ENCODE data around the gene FGF19. TPM values are rescaled to one million over a fixed set of nuclear protein-coding genes. Genes with fewer than 3 reads are reported as not detected.

FGF19 gene
- total and polyA plus RNA-seq, 9 of the 15 experiments (the other 6 are each of a cell fraction or from before 2014, with no cell fraction given) = 0.11 TPM; not detected in 8

- TF ChIP-seq, protein P1, sequence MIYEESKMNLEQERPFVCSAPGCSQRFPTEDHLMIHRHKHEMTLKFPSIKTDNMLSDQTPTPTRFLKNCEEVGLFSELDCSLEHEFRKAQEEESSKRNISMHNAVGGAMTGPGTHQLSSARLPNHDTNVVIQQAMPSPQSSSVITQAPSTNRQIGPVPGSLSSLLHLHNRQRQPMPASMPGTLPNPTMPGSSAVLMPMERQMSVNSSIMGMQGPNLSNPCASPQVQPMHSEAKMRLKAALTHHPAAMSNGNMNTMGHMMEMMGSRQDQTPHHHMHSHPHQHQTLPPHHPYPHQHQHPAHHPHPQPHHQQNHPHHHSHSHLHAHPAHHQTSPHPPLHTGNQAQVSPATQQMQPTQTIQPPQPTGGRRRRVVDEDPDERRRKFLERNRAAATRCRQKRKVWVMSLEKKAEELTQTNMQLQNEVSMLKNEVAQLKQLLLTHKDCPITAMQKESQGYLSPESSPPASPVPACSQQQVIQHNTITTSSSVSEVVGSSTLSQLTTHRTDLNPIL (CRISPR knock-in tag; IDR thresholded peaks at IDR 0.05) = no peak
- peak; percentile 95 for TF ChIP-seq CEBPG (CRISPR knock-in tag; IDR thresholded peaks at IDR 0.05)
- peak; percentile 67 to 97 for TF ChIP-seq CEBPG (tag; conservative IDR thresholded peaks at IDR 0.05 in 1 of 2, IDR thresholded peaks at IDR 0.05 in 1 of 2)
- peak; percentile 87 for TF ChIP-seq EP300 (IDR thresholded peaks at IDR 0.05; ENCODE audit: low read length)
- peak; percentile 86 for TF ChIP-seq ATF3 (IDR thresholded peaks at IDR 0.05)
- TF ChIP-seq ATF3 (CRISPR knock-in tag; conservative IDR thresholded peaks at IDR 0.05) = no peak
- TF ChIP-seq FOXJ3 (CRISPR knock-in tag; IDR thresholded peaks at IDR 0.05) = no peak
- TF ChIP-seq CBFA2T2 (conservative IDR thresholded peaks at IDR 0.05) = no peak
- TF ChIP-seq TEAD1 (CRISPR knock-in tag; IDR thresholded peaks at IDR 0.05) = no peak
- TF ChIP-seq, protein P2, sequence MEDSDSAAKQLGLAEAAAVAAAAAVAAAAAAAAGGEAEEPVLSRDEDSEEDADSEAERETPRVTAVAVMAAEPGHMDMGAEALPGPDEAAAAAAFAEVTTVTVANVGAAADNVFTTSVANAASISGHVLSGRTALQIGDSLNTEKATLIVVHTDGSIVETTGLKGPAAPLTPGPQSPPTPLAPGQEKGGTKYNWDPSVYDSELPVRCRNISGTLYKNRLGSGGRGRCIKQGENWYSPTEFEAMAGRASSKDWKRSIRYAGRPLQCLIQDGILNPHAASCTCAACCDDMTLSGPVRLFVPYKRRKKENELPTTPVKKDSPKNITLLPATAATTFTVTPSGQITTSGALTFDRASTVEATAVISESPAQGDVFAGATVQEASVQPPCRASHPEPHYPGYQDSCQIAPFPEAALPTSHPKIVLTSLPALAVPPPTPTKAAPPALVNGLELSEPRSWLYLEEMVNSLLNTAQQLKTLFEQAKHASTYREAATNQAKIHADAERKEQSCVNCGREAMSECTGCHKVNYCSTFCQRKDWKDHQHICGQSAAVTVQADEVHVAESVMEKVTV (CRISPR knock-in tag; IDR thresholded peaks at IDR 0.05) = no peak
- TF ChIP-seq ZNF232 (CRISPR knock-in tag; IDR thresholded peaks at IDR 0.05) = no peak
- no peak for TF ChIP-seq DNMT1 (IDR thresholded peaks at IDR 0.05)
- no peak for TF ChIP-seq NFIX (CRISPR knock-in tag; IDR thresholded peaks at IDR 0.05; ENCODE audit: low read depth)
- no peak for TF ChIP-seq FOXO4 (CRISPR knock-in tag; IDR thresholded peaks at IDR 0.05)
- TF ChIP-seq YY1 (IDR thresholded peaks at IDR 0.05; ENCODE audit: borderline replicate concordance in 1 of 3, control insufficient read depth in 1 of 3, extremely low read depth in 1 of 3, insufficient read depth in 3 of 3, insufficient read length in 1 of 3, insufficient replicate concordance in 2 of 3, low read depth in 1 of 3, low read length in 2 of 3) = no peak
- TF ChIP-seq ZNF134 (CRISPR knock-in tag; conservative IDR thresholded peaks at IDR 0.05) = no peak
- no peak for TF ChIP-seq TFE3 (CRISPR knock-in tag; IDR thresholded peaks at IDR 0.05)
- peak; percentile 99 for TF ChIP-seq TRIM24 (IDR thresholded peaks at IDR 0.05)
- TF ChIP-seq ZNF239 (CRISPR knock-in tag; IDR thresholded peaks at IDR 0.05) = no peak
- TF ChIP-seq ZNF644 (tag; IDR thresholded peaks at IDR 0.05; ENCODE audit: low read depth) = no peak
- TF ChIP-seq POLR3G (IDR thresholded peaks at IDR 0.05; ENCODE audit: extremely low read depth, insufficient read length, insufficient replicate concordance) = no peak
- peak; percentile 23; the same call in 1 of the 2 replicates for TF ChIP-seq EP400 (IDR thresholded peaks at IDR 0.05)
- no peak for TF ChIP-seq STAT5A (IDR thresholded peaks at IDR 0.05; ENCODE audit: borderline replicate concordance, low read length)
These were observed 12.4 kb downstream of the FGF19 start (continued) for GRCh38 chr11:69691463-69691862.
